ENCODE data around the gene TMEM217. TPM values are rescaled to one million over a fixed set of nuclear protein-coding genes. Genes with fewer than 3 reads are reported as not detected.

The TMEM217 gene
- total and polyA plus RNA-seq, 5 donors = 0.15 to 1.0 (median 0.16) TPM; not detected in 2

DNA sequence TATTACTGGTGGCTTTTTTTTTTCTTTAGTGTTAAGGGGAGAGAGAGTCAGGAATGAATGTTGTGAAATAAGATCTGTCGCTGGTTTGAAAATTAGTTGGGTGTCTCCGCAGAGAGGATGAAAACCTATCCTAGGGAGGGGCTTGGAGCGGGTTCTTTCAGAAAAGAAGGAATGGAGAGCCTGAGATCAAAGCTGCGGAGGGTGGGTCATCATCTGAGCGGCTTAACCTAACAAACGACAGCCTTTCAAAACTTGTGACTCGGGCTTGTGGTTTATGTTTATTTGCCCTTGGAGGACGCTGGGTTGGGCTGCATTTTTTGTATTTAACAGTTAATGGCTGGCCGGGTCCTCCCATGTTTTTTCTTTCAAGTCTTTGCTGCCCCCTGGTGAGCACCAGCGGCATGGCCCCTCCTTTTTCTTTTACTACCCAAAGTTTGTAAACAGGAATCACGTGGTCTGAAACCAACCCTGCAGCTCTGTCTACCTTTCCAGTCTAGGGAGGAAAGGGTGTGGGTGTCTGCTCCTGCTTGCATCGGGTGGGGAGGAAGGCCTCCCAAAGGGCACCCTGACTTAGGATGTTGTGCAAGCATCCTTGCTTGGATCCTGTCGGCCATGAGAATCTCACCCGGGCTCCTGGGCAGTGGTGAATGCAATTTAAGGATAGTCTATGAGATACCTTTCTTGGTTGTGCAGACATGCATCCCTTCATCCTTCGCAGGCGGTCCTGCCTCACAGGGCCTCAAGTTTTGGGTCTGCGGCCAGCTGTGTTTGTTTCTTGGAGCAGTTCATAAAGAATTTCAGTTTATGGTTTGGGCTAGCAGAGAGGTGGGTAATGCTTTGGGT, 85.8 kb downstream of the TMEM217 start:
- H3K4me3 ChIP-seq (ENCODE audit: low read length) = peak overlapping the region; percentile 71
- DNase-seq (peak; percentile 80 to 94 (median 90)), ATAC-seq (peak; percentile 3 to 4)
- peak overlapping the region; percentile 81 for H3K27ac ChIP-seq (ENCODE audit: low read length)
- no peaks in the 10 kb centered on the region for H3K27me3 ChIP-seq (ENCODE audit: control insufficient read depth, insufficient read depth)
- H3K9me3 ChIP-seq (ENCODE audit: control insufficient read depth, low read length) = no peaks in the 10 kb centered on the region
- intact Hi-C loops (cut with DNase I) = loop anchor here (1.0 to 10.0 kb wide), 7 partner anchors 35 to 147 kb away; no protein-coding TSS in a partner anchor
- 10% methylated on average over 17 of the region's 17 CpGs for WGBS
- H3K4me1 ChIP-seq (ENCODE audit: control insufficient read depth, insufficient read depth, low read length) = peaks cover 3% of the 10 kb centered on the region

DNA sequence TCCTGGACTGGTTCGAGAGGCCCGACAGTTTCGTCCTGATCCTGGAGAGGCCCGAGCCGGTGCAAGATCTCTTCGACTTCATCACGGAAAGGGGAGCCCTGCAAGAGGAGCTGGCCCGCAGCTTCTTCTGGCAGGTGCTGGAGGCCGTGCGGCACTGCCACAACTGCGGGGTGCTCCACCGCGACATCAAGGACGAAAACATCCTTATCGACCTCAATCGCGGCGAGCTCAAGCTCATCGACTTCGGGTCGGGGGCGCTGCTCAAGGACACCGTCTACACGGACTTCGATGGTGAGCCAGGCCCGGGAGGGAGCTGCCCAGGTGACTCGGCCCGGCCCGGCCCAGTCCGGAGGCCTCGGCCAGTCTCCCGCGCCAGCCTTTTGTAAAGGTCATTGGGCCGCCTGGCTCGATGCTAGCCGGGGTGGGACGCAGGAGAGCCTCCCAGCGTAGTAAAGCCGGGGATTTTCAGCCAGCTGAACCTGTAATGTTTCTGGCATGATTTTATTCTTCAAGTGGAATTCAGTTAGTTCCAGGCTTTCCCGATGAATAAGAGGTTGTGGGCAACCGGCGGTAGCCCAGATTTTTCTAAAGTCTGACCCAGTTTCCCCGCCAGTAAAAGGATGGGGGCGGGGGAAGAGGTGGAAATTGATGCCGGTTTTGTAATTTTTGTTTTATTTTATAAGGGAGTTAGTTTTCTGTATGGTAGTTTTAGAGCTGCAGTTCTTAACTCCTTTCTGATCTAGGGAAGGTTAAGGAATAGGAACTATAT, 86.6 kb downstream of the TMEM217 start:
- DNase-seq (peak; percentile 57 to 80 (median 79)), ATAC-seq (peak in 1 of 2 donors; percentile 7)
- WGBS = under 1% methylated on average over 45 of the region's 45 CpGs
- H3K4me3 ChIP-seq (ENCODE audit: low read length) = peak overlapping the region; percentile 71
- peaks cover 3% of the 10 kb centered on the region for H3K4me1 ChIP-seq (ENCODE audit: control insufficient read depth, insufficient read depth, low read length)
- no peaks in the 10 kb centered on the region for H3K9me3 ChIP-seq (ENCODE audit: control insufficient read depth, low read length)
- H3K27me3 ChIP-seq (ENCODE audit: control insufficient read depth, insufficient read depth) = no peaks in the 10 kb centered on the region
- intact Hi-C loops (cut with DNase I) = loop anchor here in 3 of 4 donors (1.0 to 10.0 kb wide), 7 partner anchors 36 to 147 kb away; no protein-coding TSS in a partner anchor
- H3K27ac ChIP-seq (ENCODE audit: low read length) = peak overlapping the region; percentile 59

DNA sequence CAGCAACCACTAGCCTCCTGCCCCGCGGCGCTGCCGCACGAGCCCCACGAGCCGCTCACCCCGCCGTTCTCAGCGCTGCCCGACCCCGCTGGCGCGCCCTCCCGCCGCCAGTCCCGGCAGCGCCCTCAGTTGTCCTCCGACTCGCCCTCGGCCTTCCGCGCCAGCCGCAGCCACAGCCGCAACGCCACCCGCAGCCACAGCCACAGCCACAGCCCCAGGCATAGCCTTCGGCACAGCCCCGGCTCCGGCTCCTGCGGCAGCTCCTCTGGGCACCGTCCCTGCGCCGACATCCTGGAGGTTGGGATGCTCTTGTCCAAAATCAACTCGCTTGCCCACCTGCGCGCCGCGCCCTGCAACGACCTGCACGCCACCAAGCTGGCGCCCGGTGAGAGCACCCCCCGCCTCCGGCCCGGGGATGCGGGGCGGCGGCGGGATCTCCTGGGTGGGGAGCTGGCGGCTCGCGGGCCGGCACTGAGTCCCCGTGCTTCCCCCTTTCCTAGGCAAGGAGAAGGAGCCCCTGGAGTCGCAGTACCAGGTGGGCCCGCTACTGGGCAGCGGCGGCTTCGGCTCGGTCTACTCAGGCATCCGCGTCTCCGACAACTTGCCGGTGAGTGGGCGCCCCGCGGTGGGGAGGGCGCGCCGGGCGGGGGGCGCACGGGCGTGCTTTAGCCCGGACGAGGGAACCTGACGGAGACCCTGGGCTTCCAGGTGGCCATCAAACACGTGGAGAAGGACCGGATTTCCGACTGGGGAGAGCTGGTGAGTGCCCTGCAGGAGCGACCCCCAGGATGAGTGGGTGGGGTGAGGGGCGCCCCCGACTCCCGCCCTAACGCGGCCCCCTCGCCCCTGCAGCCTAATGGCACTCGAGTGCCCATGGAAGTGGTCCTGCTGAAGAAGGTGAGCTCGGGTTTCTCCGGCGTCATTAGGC, 87.4 kb downstream of the TMEM217 start:
- intact Hi-C loops (cut with DNase I) = loop anchor here in 3 of 4 donors (1.0 to 10.0 kb wide), 7 partner anchors 37 to 146 kb away; no protein-coding TSS in a partner anchor
- DNase-seq = peak; percentile 43 to 82 (median 78)
- Histone ChIP-seq H3K27ac (ENCODE audit: low read length) (peak overlapping the region; percentile 59), H3K9me3 (ENCODE audit: control insufficient read depth, low read length) (no peaks in the 10 kb centered on the region), H3K4me3 (ENCODE audit: low read length) (peak overlapping the region; percentile 71), H3K4me1 (ENCODE audit: control insufficient read depth, insufficient read depth, low read length) (peaks cover 3% of the 10 kb centered on the region), H3K27me3 (ENCODE audit: control insufficient read depth, insufficient read depth) (no peaks in the 10 kb centered on the region)
- WGBS = 1% methylated on average over 92 of the region's 92 CpGs
- peak; percentile 1 to 10 for ATAC-seq

DNA sequence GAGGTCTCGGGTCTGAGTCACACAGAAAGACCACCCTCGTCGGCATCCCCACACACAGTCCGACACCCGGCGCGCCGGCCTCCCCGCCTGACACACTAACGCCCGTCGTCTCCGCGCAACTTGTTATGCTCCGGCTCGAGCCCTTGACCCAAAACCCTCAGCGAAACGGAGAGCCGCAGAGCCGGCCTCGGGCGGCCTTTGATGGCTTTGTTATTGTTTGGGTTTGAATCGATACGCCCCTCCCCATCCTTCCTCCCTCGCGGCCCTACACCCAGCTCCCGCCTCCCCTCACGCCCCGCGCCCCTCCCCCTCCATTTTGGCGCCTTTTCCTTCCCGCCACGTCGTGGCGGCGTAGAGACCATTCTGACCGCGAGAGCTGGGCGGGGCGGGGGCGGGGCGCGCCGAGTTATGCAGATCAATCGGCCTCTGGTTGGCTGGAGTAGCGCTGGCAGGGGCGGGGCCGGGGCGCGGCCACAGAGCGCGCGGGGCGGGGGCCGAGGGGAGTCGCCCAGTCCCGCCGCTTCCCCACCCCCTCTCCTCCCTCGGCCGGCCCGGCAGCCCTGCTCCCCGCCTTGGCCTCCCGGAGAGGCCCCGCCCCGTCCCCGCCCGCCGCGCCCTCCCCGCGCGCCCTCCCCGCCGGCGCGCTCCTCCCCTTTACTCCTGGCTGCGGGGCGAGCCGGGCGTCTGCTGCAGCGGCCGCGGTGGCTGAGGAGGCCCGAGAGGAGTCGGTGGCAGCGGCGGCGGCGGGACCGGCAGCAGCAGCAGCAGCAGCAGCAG, 88.3 kb downstream of the TMEM217 start, which contains the start of gene PIM1:
Gene PIM1, plus strand, starts transcription at position 657 of the 777 bp plus-strand sequence. CDS start 424 bp downstream, outside the sequence.
- intact Hi-C loops (cut with DNase I) = loop anchor here in 3 of 4 donors (2.0 to 10.0 kb wide), 6 partner anchors 38 to 145 kb away; no protein-coding TSS in a partner anchor
- DNase-seq (peak; percentile 100), ATAC-seq (peak; percentile 95 to 97)
- Histone ChIP-seq H3K27me3 (ENCODE audit: control insufficient read depth, insufficient read depth) (no peaks in the 10 kb centered on the region), H3K9me3 (ENCODE audit: control insufficient read depth, low read length) (no peaks in the 10 kb centered on the region), H3K4me1 (ENCODE audit: control insufficient read depth, insufficient read depth, low read length) (peaks cover 3% of the 10 kb centered on the region), H3K4me3 (ENCODE audit: low read length) (peak within 1 kb of the TSS; percentile 72), H3K27ac (ENCODE audit: low read length) (peak within 1 kb of the TSS; percentile 99)
- WGBS = under 1% methylated on average over 89 of the region's 90 CpGs

DNA sequence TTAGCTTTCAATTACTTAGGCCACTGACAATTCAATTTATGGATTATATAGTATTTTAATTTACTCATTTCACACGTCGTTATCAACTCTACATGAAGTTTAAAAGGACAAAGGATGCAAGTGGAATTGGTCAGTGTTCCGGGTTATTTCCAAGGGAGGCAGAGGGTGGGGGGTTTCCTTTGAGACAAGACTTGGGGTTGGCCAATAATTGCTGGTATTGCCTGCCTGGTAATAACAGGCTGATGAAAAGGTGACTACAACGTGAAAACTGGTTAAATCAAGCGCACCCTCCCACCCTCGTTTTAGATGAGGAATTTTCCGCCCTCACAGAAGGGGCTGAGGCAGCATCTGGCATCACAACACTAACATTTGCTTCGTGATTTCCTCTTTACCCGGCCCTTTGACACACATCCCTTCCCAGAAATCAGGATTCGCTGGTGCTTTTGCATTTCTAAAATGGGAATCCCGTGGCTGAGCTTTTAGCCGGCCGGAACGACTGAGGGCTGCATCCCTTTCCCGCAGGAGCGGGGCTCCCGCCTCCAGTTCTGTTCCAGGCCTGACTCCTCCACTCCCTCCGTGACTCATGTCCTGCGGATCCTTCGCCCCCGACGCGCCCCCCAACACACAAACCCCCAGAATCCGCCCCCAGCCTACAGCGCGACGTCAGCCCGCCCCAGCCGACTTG, 89.0 kb downstream of the TMEM217 start:
- intact Hi-C loops (cut with DNase I) = no loop called here
- H3K27me3 ChIP-seq (ENCODE audit: control insufficient read depth, insufficient read depth) = no peaks in the 10 kb centered on the region
- H3K4me3 ChIP-seq (ENCODE audit: low read length) = peak overlapping the region; percentile 72
- H3K4me1 ChIP-seq (ENCODE audit: control insufficient read depth, insufficient read depth, low read length) = peaks cover 3% of the 10 kb centered on the region
- 3% methylated on average over 29 of the region's 29 CpGs for WGBS
- DNase-seq (peak in 1 of 3 donors; percentile 82), ATAC-seq (peak; percentile 21 to 59)
- peak overlapping the region; percentile 99 for H3K27ac ChIP-seq (ENCODE audit: low read length)
- no peaks in the 10 kb centered on the region for H3K9me3 ChIP-seq (ENCODE audit: control insufficient read depth, low read length)

DNA sequence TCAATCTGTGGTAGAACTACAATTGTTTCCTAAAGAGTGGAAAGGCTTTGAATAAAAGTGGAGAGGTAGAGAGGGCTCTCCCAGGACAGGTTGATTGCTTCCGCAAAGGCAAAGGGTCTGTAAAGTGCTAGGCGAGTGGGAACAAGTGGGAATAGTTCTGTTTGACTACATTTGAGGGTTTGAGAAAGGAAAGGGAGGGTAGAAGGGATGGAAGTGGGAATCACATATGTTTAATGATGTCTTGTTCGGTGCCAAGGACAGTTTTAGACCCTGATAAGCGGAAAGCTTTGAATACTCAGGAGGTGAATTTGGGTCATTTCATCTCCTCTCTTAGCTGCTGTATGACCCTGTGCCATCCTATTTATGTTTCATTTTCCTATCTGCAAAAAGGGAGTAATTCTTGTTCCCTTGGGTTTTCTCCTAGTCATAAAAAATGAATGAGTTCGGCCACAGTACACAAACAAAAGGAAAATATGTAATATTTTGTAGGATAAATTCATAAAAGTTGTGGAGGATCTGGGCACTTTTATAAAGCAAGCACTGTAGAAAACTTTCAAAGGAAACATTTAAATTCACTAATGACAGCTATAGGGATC, 89.7 kb downstream of the TMEM217 start:
- DNase-seq = no peak
- H3K27ac ChIP-seq (ENCODE audit: low read length) = no peak overlapping the region
- no peaks in the 10 kb centered on the region for H3K9me3 ChIP-seq (ENCODE audit: control insufficient read depth, low read length)
- no peak for ATAC-seq
- H3K4me1 ChIP-seq (ENCODE audit: control insufficient read depth, insufficient read depth, low read length) = peaks cover 3% of the 10 kb centered on the region
- WGBS = 69% methylated on average over 5 of the region's 5 CpGs
- intact Hi-C loops (cut with DNase I) = no loop called here
- no peaks in the 10 kb centered on the region for H3K27me3 ChIP-seq (ENCODE audit: control insufficient read depth, insufficient read depth)
- no peak overlapping the region for H3K4me3 ChIP-seq (ENCODE audit: low read length)

DNA sequence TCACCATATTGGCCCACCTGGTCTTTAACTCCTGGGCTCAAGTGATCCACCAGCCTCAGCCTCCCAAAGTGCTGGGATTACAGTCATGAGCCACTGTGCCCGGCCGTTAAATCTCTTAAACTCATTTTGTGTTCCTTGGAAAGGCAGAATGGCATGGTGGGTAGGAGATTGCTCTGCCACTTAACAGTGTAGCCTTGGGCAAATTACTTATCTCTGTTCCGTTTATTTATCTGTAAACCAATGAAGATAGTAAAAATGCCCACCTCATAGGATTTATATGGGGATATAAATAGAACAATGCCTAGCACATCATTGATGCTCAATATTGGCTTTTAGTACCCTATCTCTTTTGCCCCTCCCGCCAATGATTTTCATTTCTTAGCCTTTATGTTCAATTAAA, 95.2 kb downstream of the TMEM217 start:
- no peaks in the 10 kb centered on the region for H3K4me1 ChIP-seq (ENCODE audit: control insufficient read depth, insufficient read depth, low read length)
- 91% methylated on average over 4 of the region's 4 CpGs for whole genome bisulfite sequencing
- no peak for ATAC-seq
- H3K27me3 ChIP-seq (ENCODE audit: control insufficient read depth, insufficient read depth) = no peaks in the 10 kb centered on the region
- H3K4me3 ChIP-seq (ENCODE audit: low read length) = no peak overlapping the region
- no peaks in the 10 kb centered on the region for H3K9me3 ChIP-seq (ENCODE audit: control insufficient read depth, low read length)
- H3K27ac ChIP-seq (ENCODE audit: low read length) = no peak overlapping the region
- no peak for DNase-seq
- intact Hi-C loops (cut with DNase I) = no loop called here

All from right cardiac atrium (tissue), 5 donors.